Adrenal gland (tissue), 12 donors: ENCODE results near the gene VPS39. TPM values are rescaled to one million over a fixed set of nuclear protein-coding genes. Genes with fewer than 3 reads are reported as not detected.

ENCODE experiments used
- DNase-seq, 7 donors: peaks; one replicate each; pipeline ENCODE4 v3.0.0-alpha.2; 2019 to 2020
- H3K27ac ChIP-seq, 5 donors: fragments of 200-600 bp; sonication (generic) in 4 of 5; 1 replicate in 3 of 5; 2 replicates in 2 of 5; pipeline versions ENCODE4 v1.5.1 to v1.8.0; 2016 to 2020; ENCODE audit warnings: mild to moderate bottlenecking in 1 of 5
- H3K27me3 ChIP-seq: fragments of 200-600 bp; 2 replicates; pipeline ENCODE4 v1.8.0; 2021
- H3K36me3 ChIP-seq, 2 donors: fragments of 200-600 bp; replicated peaks in 1 of 2; 1 replicate in 1 of 2; 2 replicates in 1 of 2; pipeline versions ENCODE4 v1.5.1 to v1.8.0; 2018 to 2022
- H3K4me1 ChIP-seq, 2 donors: fragments of 200-600 bp; replicated peaks in 1 of 2; 1 replicate in 1 of 2; 2 replicates in 1 of 2; pipeline versions ENCODE4 v1.5.1 to v1.8.0; 2018 to 2021
- H3K4me3 ChIP-seq, 4 donors: fragments of 200-600 bp; sonication (generic) in 3 of 4; one replicate each; pipeline ENCODE4 v1.5.1; 2016 to 2018
- H3K9me3 ChIP-seq, 3 donors: fragments of 200-600 bp; sonication (generic) in 1 of 3; replicated peaks in 1 of 3; 1 replicate in 2 of 3; 2 replicates in 1 of 3; pipeline versions ENCODE4 v1.5.1 to v1.8.0; 2016 to 2021
- CTCF ChIP-seq, 6 experiments: fragments of 450-650 bp in 4 of 6; fragments of 200-600 bp in 2 of 6; sonication (generic) in 1 of 6; IDR thresholded peaks; 1 replicate in 5 of 6; 2 replicates in 1 of 6; pipeline versions ENCODE4 v1.5.1 to v1.8.0; 2016 to 2021; ENCODE audit warnings: antibody characterized with exemption in 6 of 6, mild to moderate bottlenecking in 2 of 6, moderate library complexity in 1 of 6
- POLR2A ChIP-seq, 2 donors: fragments of 450-650 bp; IDR thresholded peaks; one replicate each; pipeline ENCODE4 v1.6.1; 2017; ENCODE audit warnings: antibody characterized with exemption in 2 of 2, mild to moderate bottlenecking in 2 of 2, moderate library complexity in 1 of 2
- WGBS, 4 donors: extraction: QIAGEN DNeasy Blood & Tissue Kit in 2 of 4; methylation state at CpG; one replicate each; pipeline versions ENCODE4 v1.1.5 to v1.1.7; 2013 to 2017; 5-methylcytosine and 5-hydroxymethylcytosine counted together
- intact Hi-C, 2 donors: fragments of 100-400 bp; cut with DNase I; formaldehyde crosslinking; loops; one replicate each; pipeline versions ENCODE4 v1.14.1 to v1.15.0; 2022 to 2023
- polyA plus RNA-seq, 3 donors: library from polyadenylated mRNA; stranded (reverse); fragments of 200-250 nt in 2 of 3; fragments of 350-450 nt in 1 of 3; fragmentation: Illumina TruSeq in 1 of 3; extraction: RNeasy Lipid Tissue Mini Kit (QIAGEN cat#74804) in 1 of 3; gene quantifications; one replicate each; pipeline ENCODE4 v1.2.3, GENCODE V29; 2013 to 2014
- total RNA-seq, 9 donors: library from RNA; depleted of rRNA in 4 of 9; stranded (reverse); fragments of >200 nt in 4 of 9; fragments of 120-200 nt in 1 of 9; fragmentation: NEBNext Ultra II Directional in 1 of 9; extraction: Animal tissue kit (Norgen Biotek cat#: 25700) in 1 of 9; gene quantifications; one replicate each; pipeline versions ENCODE4 v1.1.0 to v1.2.4, GENCODE V29; 2013 to 2023
- donor health status: healthy with polysubstance abuse.
- donor health status: Bipolar disorder and iron deficiency.
- donor health status: DM: yes; HTN: yes; CAD: no.
- donor health status: DM: no; HTN: no; CAD: no.
- donor health status: DM: no; HTN: no; CAD: no.
- donor health status: DM: yes; HTN: yes; CAD: no.

Gene VPS39
- total and polyA plus RNA-seq, 12 donors: 42.4 to 159 (median 70.4) TPM

- Histone ChIP-seq H3K9me3 (no peaks in the 10 kb centered on the region), H3K27ac (no peak overlapping the region), H3K4me3 (no peak overlapping the region), H3K4me1 (no peaks in the 10 kb centered on the region), H3K36me3 (no peaks in the 10 kb centered on the region), H3K27me3 (no peaks in the 10 kb centered on the region)
- DNase-seq: peak in 1 of 7 donors; percentile 5
- WGBS, 4 donors: 91 to 92% (median 91%) methylated on average over 14 of the region's 14 CpGs
- no peak for TF ChIP-seq POLR2A (IDR thresholded peaks at IDR 0.05)
- no peak for TF ChIP-seq CTCF (IDR thresholded peaks at IDR 0.05)
- intact Hi-C loops: no loop called here
Observed at GRCh38 chr15:42152196-42152920, 55.7 kb downstream of the VPS39 start.

- 50 to 62% (median 59%) methylated on average over 4 of the region's 4 CpGs for WGBS, 4 donors
- Histone ChIP-seq H3K27ac (no peak overlapping the region), H3K27me3 (no peaks in the 10 kb centered on the region), H3K36me3 (no peaks in the 10 kb centered on the region), H3K9me3 (no peaks in the 10 kb centered on the region), H3K4me1 (no peaks in the 10 kb centered on the region), H3K4me3 (no peak overlapping the region)
- peak in 2 of 7 donors; percentile 4 to 31 for DNase-seq
- TF ChIP-seq CTCF (IDR thresholded peaks at IDR 0.05): no peak
- no peak for TF ChIP-seq POLR2A (IDR thresholded peaks at IDR 0.05)
- intact Hi-C loops: no loop called here
Observed at GRCh38 chr15:42151736-42152135, 56.4 kb downstream of the VPS39 start.

GRCh38 chr15:42151141-42151561 is 57.0 kb downstream of the VPS39 start:
- H3K27me3 ChIP-seq: no peaks in the 10 kb centered on the region
- H3K36me3 ChIP-seq: no peaks in the 10 kb centered on the region
- WGBS, 4 donors: 77 to 89% (median 87%) methylated on average over 10 of the region's 10 CpGs
- H3K9me3 ChIP-seq: no peaks in the 10 kb centered on the region
- intact Hi-C loops: no loop called here
- TF ChIP-seq CTCF (IDR thresholded peaks at IDR 0.05) (no peak), POLR2A (IDR thresholded peaks at IDR 0.05) (no peak)
- no peaks in the 10 kb centered on the region for H3K4me1 ChIP-seq
- H3K27ac ChIP-seq: no peak overlapping the region
- no peak for DNase-seq
- no peak overlapping the region for H3K4me3 ChIP-seq

GRCh38 chr15:42150219-42150970 is 57.7 kb downstream of the VPS39 start:
- TF ChIP-seq POLR2A (IDR thresholded peaks at IDR 0.05): no peak
- no peak for TF ChIP-seq CTCF (IDR thresholded peaks at IDR 0.05)
- H3K4me3 ChIP-seq: no peak overlapping the region
- DNase-seq: peak in 1 of 7 donors; percentile 3
- no peak overlapping the region for H3K27ac ChIP-seq
- no peaks in the 10 kb centered on the region for H3K27me3 ChIP-seq
- WGBS, 4 donors: 89 to 95% (median 94%) methylated on average over 12 to 17 of the region's 17 CpGs
- H3K9me3 ChIP-seq: no peaks in the 10 kb centered on the region
- no peaks in the 10 kb centered on the region for H3K4me1 ChIP-seq
- intact Hi-C loops: no loop called here
- H3K36me3 ChIP-seq: no peaks in the 10 kb centered on the region
